Stimulated activated CD8-positive, alpha-beta memory T cell treated with anti-CD3 and anti-CD28 coated beads, Interleukin-15, amount 100 ng/mL, for 1 hour (primary cell): ENCODE results near the gene RNGTT.
"Not testable (repeated sequence)": the region's sequence is repeated elsewhere in the genome, so short reads cannot be mapped to it uniquely, and the experiment has no call there.

ENCODE experiments used
- DNase-seq: peaks from one replicate; pipeline ENCODE4 v3.0.0-alpha.2; 2020; ENCODE audit warnings: low read depth

RNGTT gene

DNA sequence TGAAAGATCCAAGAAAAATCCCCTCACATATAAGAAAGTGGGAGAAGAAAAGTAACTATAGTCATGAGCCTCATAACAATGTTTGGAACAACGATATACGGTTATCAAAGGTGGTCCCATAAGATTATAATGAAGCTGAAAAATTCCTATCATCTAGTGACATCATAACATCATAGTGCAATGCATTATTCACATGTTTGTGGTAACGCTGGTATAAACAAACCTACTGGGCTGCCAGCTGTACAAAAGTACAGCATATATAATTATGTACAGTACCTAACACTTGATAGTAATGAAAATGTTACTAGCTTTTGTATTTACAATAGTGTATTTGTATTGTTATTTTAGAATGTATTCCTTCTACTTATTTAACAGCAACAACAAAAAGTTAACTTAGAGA, 240.7 kb downstream of the RNGTT start:
- DNase-seq, result no peak

DNA sequence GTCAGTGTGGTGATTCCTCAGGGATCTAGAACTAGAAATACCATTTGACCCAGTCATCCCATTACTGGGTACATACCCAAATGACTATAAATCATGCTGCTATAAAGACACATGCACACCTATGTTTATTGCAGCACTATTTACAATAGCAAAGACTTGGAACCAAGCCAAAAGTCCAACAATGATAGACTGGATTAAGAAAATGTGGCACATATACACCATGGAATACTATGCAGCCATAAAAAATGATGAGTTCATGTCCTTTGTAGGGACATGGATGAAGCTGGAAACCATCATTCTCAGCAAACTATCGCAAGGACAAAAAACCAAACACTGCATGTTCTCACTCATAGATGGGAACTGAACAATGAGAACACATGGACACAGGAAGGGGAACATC, 247.0 kb downstream of the RNGTT start:
- not testable (repeated sequence) for DNase-seq

DNA sequence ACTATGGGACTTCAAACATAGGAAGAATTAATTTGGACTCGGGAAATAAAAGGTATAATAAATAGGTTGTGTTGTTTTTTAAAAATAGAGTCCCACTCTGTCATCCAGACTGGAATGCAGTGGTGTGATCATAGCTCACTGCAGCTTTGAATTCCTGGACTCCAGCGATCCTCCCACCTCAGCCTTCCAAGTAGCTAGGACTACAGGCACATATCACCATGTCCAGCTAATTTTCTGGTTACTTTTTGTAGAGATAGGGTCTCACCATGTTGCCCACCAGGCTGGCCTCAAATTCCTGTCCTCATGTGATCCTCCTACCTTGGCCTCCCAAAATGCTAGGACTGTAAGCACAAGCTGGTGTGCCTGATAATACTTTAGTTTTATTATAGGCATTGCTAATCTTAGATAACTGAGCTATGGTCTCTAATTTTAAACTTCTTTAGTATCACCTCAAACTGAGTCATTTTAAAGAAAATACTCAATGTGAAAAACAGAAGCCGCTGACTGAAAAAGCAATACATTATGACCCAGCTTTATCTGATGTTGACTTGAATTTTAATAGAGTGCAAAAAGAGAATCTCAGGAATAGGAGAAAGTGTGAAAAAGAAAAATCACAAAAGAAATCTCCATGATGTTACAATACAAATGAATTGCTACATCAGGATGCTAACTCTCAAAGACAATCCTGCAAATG, 251.0 kb downstream of the RNGTT start:
- no peak for DNase-seq

DNA sequence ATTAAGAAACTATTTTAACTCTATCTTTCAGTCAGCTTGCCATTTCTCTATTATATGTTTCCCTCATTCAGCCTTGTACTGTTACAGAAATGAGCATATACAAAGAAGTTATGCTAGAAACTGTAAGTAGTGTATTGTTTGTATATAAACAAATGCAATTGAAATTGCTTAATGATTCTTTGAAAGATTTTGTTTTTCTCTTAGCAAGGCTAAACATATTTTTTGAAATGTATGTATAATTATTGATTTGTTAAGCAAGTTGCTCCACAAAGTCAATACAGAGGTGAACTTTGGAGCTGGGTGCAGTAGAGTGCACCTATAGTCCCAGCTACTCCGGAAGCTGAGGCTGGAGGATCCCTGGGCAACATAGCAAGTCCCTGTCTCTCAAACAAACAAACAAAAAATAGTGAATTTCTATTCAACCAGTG, 253.6 kb downstream of the RNGTT start:
- DNase-seq, result no peak

DNA sequence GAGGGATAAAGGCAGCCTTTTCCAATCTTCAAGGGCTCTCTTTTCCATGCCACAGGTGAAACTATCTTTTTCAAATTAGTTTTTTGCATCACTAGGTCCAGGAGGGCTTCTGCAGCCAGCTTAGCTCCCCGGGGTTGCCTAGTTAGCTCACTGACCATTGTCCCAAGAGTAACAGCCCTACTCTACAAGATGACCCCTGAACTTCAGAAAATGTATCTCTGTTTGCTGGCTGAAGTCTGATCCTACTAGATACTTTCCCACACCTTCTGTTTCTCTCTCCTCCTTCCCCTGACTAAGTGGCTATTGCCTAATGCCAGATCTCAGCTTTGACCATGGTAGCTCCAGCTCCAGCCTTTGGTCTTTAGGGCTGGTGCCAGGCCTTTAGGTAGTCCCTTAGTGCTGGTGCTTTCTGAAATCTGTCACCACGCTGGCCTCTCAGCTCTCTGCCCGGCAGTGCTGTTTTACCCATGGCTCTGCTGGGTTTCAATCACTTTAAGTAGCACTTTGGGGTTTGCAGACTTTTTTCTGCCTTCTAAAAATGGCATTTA, 255.1 kb downstream of the RNGTT start:
- no peak for DNase-seq

DNA sequence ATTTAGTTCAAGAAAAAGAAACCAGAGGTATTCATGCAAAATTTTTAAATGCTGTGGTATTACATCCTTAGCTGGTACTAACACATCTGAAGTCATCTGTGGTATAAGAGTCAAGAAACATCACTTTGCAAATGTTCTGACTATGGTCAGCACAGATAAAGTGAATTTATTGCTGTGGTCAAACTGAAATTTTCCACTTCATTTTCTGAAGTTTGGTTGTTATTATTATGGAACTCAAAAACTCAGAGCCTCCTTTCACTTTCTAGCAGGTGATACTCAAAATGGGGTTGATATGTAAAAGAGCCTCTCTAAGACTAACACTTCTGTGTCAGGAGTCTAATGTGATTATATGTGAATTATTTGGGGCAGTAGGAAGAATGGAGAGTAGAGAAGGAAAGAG, 257.8 kb downstream of the RNGTT start:
- DNase-seq, result no peak

DNA sequence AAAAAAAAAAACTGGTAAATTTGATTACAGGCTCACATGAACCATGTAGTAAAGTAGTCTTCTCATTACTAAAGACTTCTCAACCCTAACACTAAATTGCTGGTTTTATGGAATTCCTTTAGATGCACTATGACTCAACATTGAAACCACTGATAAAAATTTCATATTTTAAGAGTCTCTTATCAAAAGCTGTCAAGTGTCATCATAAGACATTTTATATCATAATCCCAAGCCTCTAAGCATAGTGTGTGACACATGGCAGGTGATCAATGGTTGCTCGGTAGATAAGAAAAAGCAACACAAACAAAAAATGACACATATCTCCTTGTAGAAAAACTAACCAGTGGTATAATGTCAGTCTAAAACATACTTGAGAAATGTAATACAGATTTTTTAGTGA, 258.4 kb downstream of the RNGTT start:
- DNase-seq, result no peak

DNA sequence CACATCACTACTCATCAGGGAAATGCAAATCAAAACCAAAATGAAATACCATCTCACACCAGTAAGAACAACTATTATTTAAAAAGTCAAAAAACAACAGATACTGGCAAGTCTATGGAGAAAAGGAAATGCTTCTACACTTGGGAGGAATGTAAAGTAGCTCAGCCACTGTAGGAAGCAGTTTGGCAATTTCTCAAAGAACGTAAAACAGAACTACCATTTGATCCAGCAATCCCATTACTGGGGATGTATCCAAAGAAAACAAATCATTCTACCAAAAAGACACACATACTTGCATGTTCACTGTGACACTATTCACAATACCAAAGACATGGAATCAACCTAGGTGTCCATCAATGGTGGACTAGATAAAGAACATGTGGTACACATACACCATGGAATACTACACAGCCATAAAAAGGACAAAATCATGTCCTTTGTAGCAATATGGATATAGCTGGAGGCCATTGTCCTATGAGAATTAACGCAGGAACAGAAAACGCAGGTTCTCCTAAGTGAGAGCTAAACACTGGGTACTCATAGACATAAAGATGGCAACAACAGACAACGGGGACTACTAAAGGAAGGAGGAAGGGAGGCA, 260.4 kb downstream of the RNGTT start:
- DNase-seq, result no peak

DNA sequence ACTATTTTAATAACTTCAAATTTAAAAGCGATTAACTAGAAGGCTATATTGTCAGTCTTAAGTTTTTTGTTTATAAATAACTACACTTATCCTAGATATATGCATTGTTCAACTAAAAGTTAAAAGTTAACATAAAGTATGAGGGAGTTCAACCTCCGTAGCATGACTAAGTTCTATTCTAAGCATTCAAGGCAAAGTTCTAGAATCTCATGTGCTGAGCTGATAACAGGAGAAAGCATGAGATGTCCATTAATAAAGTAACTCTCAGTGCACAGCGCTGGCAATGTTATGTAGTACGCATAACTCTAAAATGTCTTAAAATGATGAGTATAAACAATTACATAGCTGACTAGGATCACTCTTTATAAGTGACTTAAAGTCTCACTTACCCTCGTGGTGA, 264.8 kb downstream of the RNGTT start:
- no peak for DNase-seq

DNA sequence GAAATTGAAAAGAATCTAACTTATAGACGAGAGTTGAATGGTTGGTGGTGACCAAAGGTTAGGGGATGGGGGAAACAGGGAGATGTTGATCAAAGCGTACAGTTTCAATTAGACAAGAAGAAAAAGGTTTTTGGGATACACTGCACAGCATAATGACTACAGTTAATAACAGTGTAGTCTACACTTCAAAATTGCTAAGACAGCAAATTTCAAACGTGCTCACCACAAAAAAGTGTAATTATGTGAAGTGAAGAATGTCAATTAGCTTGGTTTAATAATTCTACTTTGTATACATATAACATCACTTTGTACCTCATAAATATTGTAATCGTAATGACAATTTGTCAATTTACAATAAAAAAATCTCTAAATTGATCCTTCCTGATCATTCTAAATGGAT, 267.5 kb downstream of the RNGTT start:
- no peak for DNase-seq

DNA sequence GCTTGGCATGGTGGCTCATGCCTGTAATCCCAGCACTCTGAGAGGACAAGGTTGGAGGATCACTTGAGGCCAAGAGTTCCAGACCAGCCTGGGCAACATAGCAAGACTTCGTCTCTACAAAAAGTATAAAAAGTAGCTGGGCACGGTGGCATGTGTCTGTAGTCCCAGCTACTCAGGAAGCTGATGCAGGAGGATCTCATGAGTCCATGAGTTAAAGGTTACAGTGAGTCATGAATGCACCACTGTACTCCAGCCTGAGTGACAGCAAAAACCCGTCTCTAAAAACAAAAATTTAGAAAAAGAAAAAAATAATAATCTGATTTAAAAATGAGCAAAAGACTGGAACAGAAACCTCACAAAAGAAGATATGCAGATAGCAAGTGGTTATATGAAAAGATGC, 279.7 kb downstream of the RNGTT start:
- DNase-seq, result no peak

DNA sequence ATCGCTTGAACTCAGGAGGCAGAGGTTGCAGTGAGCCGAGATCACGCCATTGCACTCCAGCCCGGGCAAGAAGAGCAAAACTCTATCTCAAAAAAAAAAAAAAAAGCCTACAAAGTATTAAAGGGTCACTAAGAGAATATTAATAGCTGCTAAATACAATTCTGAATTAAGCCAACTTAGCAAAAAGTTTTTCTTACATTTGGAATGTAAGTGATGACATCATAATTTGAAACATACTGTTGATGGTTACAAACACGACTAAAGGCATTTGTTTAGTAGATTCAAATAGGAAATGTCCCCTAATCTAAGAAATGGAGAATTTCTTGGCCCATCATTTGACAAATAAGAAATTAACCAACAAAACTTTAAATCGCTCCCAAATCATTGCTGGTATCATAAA, 282.8 kb downstream of the RNGTT start:
- DNase-seq, result no peak

DNA sequence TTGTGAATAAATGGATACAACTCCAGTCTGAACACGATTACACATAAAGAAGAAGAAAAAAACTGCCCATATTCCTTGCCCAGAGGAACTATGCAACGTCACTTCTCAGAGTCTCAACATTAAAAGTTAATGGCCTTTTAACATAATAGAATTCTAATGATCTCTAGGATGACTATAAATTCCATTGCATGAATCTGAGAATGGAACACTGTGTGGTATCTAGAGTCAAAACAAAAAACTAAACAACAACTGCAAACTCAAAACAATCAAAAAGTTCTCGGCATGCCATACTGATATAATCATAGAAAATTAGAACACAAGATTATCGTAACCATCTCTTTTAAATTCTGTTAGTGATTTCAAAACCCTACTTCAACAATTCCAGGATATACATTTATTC, 283.6 kb downstream of the RNGTT start:
- no peak for DNase-seq

DNA sequence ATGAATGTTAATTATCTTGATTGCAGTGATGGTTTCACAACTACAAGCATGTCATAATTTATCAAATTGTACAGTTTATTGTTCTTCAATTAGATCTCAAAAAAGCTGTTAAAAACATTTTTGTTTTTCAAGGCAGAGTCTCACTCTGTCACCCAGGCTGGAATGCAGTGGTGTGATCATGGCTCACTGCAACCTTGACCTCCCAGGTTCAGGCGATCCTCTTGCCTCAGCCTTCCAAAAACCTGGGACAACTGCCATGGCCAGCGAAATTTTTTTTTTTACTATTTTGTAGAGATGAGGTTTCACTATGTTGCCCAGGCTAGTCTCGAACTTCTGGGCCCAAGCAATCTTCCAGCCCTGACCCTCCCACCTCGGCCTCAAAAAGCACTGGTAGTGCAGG, 286.1 kb downstream of the RNGTT start:
- no peak for DNase-seq

DNA sequence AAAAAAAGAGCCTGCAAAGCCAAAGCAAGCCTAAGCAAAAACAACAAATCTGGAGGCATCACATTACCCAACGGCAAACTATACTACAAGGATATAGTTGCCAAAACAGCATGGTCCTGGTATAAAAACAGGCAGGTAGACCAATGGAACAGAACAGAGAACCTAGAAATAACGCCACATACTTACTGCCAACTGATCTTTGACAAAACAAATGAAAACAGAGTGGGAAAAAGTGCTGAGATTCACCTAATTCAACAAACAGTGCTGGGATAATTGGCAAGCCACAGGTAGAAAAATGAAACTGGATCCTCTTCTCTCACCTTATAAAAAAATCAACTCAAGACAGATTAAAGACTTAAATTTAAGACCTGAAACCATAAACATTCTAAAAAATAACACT, 291.8 kb downstream of the RNGTT start:
- no peak for DNase-seq

DNA sequence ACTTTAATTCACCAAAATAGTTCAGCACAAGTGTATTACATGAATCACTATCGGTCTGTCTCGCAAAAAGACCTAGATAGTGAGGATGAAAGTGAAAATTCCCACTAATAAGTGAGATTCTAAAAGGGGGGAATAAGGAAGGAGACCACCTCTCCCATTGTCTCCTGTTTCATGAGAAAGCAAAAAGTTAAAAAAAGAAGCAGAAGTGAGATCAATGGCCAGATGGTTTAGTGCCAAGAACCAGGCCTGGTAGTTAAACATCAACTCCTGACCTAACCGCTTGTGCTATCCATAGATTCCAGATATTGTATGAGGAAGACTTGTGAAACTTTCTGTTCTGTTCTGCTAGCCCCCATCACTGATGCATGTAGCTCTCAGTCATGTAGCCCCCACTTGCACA, 293.0 kb downstream of the RNGTT start:
- DNase-seq, result no peak

DNA sequence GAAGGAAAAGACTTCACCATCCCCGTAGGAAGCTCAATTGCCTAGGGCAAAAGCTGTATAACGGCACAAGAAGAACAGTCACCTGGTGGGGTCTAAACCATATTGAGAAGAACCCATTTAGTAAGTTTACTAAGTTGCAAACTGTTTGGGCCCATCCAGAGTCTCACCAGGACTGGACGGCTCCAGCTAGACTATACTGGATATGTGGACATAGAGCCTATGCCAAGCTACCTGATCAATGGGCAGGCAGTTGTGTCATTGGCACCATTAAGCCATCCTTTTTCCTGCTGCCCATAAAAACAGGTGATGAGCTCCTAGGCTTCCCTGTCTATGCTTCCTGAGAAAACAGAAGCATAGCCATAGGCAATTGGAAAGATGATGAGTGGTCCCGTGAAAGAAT, 293.9 kb downstream of the RNGTT start:
- DNase-seq, result no peak

DNA sequence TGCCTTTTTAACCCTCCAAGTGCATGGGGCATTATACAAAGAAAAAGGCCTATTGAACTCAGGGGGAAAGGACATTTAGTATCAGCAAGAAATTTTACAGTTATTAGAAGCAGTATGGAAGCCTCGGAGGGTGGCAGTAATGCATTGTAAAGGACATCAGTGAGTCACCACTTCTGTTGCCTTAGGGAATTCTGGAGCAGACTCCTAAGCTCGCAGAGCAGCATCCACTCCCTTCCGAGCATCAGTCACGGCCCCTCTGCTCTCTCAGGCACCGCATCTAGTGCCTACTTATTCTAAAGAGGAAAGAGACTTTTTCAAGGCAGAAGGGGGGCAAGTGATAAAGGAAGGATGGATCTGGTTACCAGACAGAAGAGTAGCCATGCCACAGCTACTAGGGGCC, 296.5 kb downstream of the RNGTT start:
- DNase-seq, result no peak

DNA sequence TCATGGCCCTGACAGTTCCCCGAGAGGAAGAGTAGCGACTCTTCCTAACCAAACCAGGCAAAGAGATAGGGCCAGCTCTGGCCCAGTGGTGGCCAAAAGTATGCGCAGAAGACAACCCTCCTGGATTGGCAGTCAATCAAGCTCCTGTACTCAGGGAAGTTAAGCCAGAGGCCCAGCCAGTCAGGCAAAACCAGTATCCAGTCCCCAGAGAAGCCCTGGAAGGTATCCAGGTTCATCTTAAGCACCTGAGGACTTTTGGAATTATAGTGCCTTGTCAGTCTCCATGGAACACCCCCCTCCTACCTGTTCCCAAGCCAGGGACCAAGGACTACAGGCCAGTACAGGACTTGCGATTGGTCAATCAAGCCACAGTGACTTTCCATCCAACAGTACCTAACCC, 298.3 kb downstream of the RNGTT start:
- no peak for DNase-seq

DNA sequence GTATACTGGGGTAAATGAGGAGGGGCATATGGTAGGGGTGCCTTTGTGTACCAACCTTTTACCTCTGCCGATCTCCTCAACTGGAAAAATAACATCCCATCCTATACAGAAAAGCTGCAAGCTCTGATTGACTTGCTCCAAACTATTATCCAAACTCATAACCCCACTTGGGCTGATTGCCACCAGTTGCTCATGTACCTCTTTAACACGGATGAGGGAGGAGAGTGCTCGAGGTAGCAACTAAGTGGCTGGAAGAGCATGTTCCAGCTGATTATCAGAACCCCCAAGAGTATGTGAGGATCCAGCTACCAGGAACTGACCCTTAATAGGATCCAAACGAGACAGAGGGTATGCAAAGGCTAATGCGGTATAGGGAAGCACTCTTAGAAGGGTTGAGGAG, 299.6 kb downstream of the RNGTT start:
- no peak for DNase-seq

DNA sequence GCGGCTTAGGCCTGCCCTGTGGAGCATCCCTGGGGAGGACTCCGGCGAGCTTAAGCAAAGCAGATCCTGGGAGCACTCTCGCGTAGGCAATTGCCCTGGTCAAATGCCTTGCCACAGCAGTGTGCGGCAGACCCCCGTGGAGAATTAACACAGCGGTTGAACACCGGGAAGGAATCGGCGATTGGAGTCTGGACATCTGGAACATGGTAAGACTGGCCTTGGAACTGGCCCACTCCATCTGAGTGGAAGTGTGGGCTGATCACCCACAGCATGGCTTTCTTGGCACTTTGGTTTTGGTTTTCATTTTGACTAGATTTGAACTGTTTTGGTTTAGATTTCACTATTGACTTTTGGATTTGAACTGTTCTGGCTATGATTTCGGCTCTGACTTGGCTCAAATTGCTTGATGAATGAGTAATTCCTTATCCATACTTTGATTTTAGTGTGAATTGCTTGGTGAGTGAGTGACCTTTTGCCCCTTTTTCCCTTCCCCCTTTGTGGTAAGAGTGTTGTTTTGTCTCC, 300.7 kb downstream of the RNGTT start:
- DNase-seq, result no peak

DNA sequence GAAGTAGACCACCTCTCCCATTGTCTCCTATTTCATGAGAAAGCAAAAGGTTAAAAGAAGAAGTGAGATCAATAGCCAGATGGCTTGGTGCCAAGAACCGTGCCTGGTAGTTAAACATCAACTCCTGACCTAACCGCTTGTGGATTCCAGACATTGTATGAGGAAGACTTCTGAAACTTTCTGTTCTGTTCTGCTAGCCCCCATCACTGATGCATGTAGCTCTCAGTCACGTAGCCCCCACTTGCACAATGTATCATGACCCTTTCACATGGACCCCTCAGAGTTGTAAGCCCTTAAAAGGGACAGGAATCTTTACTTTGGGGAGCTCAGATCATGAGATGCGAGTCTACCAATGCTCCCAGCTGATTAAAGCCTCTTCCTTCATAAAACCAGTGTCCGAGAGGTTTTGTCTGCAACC, 301.2 kb downstream of the RNGTT start:
- DNase-seq, result no peak

DNA sequence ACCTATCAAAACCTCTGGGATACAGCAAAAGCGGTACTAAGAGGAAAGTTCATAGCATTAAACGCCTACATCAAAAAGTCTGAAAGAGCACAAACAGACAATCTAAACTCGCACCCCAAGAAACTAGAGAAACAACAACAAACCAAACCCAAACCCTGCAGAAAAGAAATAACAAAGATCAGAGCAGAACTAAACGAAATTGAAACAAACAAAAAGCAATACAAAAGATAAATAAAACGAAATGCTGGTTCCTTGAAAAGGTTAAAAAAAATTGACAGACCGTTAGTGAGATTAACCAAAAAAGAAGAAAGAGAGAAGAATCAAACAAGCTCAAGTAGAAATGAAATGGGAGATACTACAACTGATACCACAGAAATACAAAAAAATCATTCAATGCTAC, 302.3 kb downstream of the RNGTT start:
- DNase-seq, result no peak

DNA sequence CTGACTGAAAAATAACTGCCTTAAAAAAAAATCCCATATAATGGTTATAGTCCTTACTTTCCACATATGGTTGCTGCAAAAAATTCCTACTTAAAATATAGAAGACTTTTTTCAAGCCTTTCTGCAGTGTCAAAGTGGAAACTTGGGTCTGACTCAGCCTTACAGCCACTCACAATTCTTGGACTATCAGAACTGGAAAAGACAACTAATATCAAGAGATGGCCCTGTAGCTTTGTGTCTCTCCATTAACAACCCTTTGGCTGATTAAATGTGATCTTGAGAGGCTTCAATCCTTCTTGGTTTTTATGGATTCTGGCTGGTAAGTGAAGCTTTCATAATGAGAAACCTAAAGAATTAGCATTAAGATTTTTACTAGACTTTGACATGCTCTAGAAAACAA, 307.8 kb downstream of the RNGTT start:
- DNase-seq, result no peak
